ENCODE measurements around the gene FITM2. TPM values are rescaled to one million over a fixed set of nuclear protein-coding genes. Genes with fewer than 3 reads are reported as not detected.

FITM2 gene
- total RNA-seq, 2 experiments from 2014 or later: 2.0 to 2.1 TPM

DNA sequence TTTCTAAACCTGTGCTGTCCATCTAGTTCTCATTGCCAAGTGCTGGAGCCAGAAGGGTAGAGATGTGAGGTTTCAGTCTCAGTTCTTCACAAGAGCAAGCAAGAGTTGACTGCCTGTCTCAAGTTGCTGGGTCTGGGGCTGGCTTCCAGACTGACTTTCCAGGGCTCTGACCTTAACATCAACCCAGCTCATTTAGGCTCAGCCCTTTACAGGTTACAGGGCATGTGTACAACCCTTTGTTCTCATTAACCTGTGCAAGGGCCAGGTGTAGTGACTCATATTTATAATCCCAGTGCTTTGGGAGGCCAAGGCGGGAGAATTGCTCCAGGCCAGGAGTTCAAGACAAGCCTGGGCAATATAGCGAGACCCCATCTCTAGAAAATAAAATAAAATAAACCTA lies 30.6 kb downstream of the FITM2 start:
- Mint-ChIP-seq H3K27ac (no peak overlapping the region), H3K4me3 (no peak overlapping the region), H3K9me3 (no peaks in the 10 kb centered on the region), H3K36me3 (ENCODE audit: low read depth) (no peaks in the 10 kb centered on the region), H3K4me1 (ENCODE audit: low read depth) (no peaks in the 10 kb centered on the region), H3K27me3 (no peaks in the 10 kb centered on the region)
- ChIA-PET POLR2A (no interaction called here), CTCF (no interaction called here)
- TF ChIP-seq, protein P1, sequence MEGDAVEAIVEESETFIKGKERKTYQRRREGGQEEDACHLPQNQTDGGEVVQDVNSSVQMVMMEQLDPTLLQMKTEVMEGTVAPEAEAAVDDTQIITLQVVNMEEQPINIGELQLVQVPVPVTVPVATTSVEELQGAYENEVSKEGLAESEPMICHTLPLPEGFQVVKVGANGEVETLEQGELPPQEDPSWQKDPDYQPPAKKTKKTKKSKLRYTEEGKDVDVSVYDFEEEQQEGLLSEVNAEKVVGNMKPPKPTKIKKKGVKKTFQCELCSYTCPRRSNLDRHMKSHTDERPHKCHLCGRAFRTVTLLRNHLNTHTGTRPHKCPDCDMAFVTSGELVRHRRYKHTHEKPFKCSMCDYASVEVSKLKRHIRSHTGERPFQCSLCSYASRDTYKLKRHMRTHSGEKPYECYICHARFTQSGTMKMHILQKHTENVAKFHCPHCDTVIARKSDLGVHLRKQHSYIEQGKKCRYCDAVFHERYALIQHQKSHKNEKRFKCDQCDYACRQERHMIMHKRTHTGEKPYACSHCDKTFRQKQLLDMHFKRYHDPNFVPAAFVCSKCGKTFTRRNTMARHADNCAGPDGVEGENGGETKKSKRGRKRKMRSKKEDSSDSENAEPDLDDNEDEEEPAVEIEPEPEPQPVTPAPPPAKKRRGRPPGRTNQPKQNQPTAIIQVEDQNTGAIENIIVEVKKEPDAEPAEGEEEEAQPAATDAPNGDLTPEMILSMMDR (IDR thresholded peaks at IDR 0.05): no peak
- intact Hi-C loops (cut with micrococcal nuclease): no loop called here
- DNase-seq: no peak
- no peak for ATAC-seq

GRCh38 chr20:44279228-44279627 lies 31.8 kb downstream of the FITM2 start:
- H3K27me3 Mint-ChIP-seq: no peaks in the 10 kb centered on the region
- H3K9me3 Mint-ChIP-seq: no peaks in the 10 kb centered on the region
- no peak overlapping the region for H3K4me3 Mint-ChIP-seq
- H3K36me3 Mint-ChIP-seq (ENCODE audit: low read depth): no peaks in the 10 kb centered on the region
- TF ChIP-seq, protein P1 (IDR thresholded peaks at IDR 0.05): no peak
- no peak for DNase-seq
- H3K4me1 Mint-ChIP-seq (ENCODE audit: low read depth): no peaks in the 10 kb centered on the region
- intact Hi-C loops (cut with micrococcal nuclease): no loop called here
- ATAC-seq: no peak
- ChIA-PET POLR2A (no interaction called here), CTCF (no interaction called here)
- no peak overlapping the region for H3K27ac Mint-ChIP-seq

DNA sequence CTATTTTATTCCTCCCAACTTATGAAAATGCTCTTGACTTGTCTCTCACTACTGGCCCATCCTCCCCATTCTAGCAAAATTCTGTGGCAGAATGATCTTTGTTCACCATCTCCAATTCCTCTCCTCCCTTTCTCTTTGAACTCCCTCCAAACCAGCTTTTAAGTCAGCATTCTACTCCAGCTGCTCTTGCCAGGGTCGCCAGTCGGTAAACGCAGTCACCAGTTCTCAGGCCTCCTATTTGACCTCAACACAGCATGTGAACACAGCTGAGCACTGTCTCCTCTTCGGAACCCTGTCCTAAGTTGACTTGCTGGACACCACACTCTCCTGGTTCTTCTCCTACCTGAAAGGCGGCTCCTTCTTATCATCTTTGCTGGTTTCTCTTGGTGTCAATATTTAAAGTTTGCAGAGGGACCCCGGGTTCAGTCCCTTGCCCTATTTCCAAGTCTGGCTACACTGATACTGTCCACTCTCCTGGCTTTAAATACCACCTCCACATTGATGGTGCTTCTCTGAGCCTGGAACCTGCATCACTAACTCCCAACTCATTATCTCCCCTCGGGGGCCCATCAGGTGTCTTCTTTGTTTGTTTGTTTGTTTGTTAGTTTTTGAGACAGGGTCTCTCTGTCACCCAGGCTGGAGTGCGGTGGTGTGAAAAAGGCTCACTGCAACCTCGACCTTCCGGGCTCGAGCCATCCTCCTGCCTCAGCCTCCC lies 36.5 kb downstream of the FITM2 start:
- ChIA-PET CTCF (interaction anchor here (2.4 kb wide), 1 partner anchor 56 kb away, joined by 12 read pairs; no protein-coding TSS in a partner anchor), POLR2A (no interaction called here)
- Mint-ChIP-seq H3K4me1 (ENCODE audit: low read depth) (no peaks in the 10 kb centered on the region), H3K27me3 (no peaks in the 10 kb centered on the region), H3K9me3 (no peaks in the 10 kb centered on the region), H3K36me3 (ENCODE audit: low read depth) (no peaks in the 10 kb centered on the region), H3K27ac (no peak overlapping the region), H3K4me3 (no peak overlapping the region)
- ATAC-seq (no peak), DNase-seq (no peak)
- intact Hi-C loops (cut with micrococcal nuclease): no loop called here
- TF ChIP-seq, protein P1 (IDR thresholded peaks at IDR 0.05): no peak

DNA sequence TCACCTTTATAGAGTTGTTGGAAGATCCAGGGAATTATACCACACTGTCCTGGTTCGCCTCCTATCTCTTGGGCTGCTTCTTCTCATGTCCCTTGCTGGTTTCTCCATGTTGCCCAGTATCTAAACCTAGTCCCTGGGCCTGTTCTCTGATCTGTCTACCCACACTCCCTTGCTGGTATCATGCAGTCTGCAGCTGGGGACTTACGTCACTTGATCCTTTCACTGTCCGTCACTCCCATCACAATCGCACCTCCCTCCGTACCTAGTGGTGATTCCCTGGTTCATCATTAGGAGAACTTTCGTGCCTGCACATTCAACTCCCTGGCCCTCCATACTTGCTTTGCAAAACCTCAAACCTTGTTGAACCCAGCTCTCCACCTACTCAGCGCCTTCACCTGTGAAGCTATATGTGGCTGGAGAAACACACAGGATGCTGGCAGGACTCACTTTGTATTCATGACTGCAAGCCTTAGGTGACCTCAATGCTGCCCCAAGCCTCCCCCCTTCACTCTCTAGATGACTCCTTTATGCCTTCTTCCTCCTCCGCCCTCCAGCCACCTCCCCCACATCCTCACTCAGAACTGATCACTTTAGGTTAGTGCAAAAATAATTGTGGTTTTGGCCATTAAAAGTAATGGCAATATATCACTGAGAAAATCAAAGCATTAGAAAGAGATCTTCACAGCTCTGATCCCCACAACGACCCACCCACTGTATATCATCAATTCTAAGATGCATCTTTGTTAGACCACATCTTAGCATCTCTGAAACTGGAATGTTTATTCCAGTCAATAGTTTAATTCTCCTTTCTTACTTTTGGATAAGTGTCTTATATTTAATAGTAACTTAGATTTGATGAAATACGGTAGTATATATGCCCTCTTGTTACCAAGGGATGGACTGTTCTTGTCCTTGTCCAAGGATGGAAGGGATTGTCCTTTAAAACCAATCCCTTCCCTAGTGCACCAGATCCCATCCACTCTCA lies 37.5 kb downstream of the FITM2 start:
- Mint-ChIP-seq H3K4me1 (ENCODE audit: low read depth) (no peaks in the 10 kb centered on the region), H3K27me3 (no peaks in the 10 kb centered on the region), H3K4me3 (no peak overlapping the region), H3K27ac (no peak overlapping the region), H3K9me3 (no peaks in the 10 kb centered on the region), H3K36me3 (ENCODE audit: low read depth) (no peaks in the 10 kb centered on the region)
- peak; percentile 18 for DNase-seq
- ChIA-PET POLR2A (no interaction called here), CTCF (interaction anchor here (1.1 to 2.4 kb wide), 2 partner anchors 37 to 55 kb away, joined by 4 to 12 read pairs; partner anchors contain the start of gene FITM2)
- intact Hi-C loops (cut with micrococcal nuclease): no loop called here
- ATAC-seq: peak; percentile 61
- TF ChIP-seq, protein P1 (IDR thresholded peaks at IDR 0.05): no peak
